A549 treated with AZD2906 at 1 μM for 4 hours (cell line): ENCODE results near the gene MNS1. TPM values are rescaled to one million over a fixed set of nuclear protein-coding genes. Genes with fewer than 3 reads are reported as not detected.

Experiments
- total RNA-seq: library from RNA; stranded (reverse); fragments of 200-300 nt; extraction: Qiagen RNA extraction; gene quantifications from 5 replicates; pipeline ENCODE4 v1.2.3, GENCODE V29; 2022

Gene MNS1
- 1.9 to 3.4 TPM (median 2.6 TPM) in 5 replicates for total RNA-seq

GRCh38 chr15:56464893-56465520 lies at the start of gene MNS1:
Gene MNS1, minus strand, starts transcription at chr15:56465137. Its CDS starts 165 bp downstream, at chr15:56464972.

Other genes with a start within 250 kb of the MNS1 start
- 8.4 to 13.3 TPM (median 12.1 TPM) in 5 replicates for gene RFX7, start 221.3 kb downstream of the MNS1 start, total RNA-seq
- gene TEX9, start 99.7 kb downstream of the MNS1 start, total RNA-seq, result 3.5 to 4.9 TPM (median 4.3 TPM) in 5 replicates